Effector memory CD4-positive, alpha-beta T cell (primary cell): Measurements from ENCODE around the gene FUT2.
A peak's percentile ranks its signal among the peaks of the same experiment; 100 is the strongest.

Experiments
- DNase-seq, 3 donors: peaks; one replicate each; pipeline ENCODE4 v3.0.0-alpha.2; 2020
- H3K27ac ChIP-seq: 2 replicates; pipeline ENCODE4 v1.7.0; 2013; ENCODE audit warnings: mild to moderate bottlenecking, low read length, moderate library complexity; ENCODE audit not compliant: insufficient read depth, poor library complexity, severe bottlenecking
- H3K27me3 ChIP-seq: replicated peaks from 2 replicates; pipeline ENCODE4 v1.7.0; 2013; ENCODE audit warnings: mild to moderate bottlenecking, low read length; ENCODE audit not compliant: insufficient read depth, control insufficient read depth, poor library complexity, severe bottlenecking
- H3K36me3 ChIP-seq: 2 replicates; pipeline ENCODE4 v1.7.0; 2013; ENCODE audit warnings: mild to moderate bottlenecking, low read length, moderate library complexity; ENCODE audit not compliant: control insufficient read depth, insufficient read depth
- H3K4me1 ChIP-seq: 2 replicates; pipeline ENCODE4 v1.7.0; 2013; ENCODE audit warnings: low read length, mild to moderate bottlenecking; ENCODE audit not compliant: control insufficient read depth, insufficient read depth, poor library complexity, severe bottlenecking
- H3K4me3 ChIP-seq: 2 replicates; pipeline ENCODE4 v1.7.0; 2013; ENCODE audit warnings: low read length, low read depth, mild to moderate bottlenecking; ENCODE audit not compliant: insufficient read depth, poor library complexity, severe bottlenecking
- H3K9me3 ChIP-seq: 2 replicates; pipeline ENCODE4 v1.7.0; 2013; ENCODE audit warnings: mild to moderate bottlenecking, low read length, moderate library complexity; ENCODE audit not compliant: control insufficient read depth

Gene FUT2

DNA sequence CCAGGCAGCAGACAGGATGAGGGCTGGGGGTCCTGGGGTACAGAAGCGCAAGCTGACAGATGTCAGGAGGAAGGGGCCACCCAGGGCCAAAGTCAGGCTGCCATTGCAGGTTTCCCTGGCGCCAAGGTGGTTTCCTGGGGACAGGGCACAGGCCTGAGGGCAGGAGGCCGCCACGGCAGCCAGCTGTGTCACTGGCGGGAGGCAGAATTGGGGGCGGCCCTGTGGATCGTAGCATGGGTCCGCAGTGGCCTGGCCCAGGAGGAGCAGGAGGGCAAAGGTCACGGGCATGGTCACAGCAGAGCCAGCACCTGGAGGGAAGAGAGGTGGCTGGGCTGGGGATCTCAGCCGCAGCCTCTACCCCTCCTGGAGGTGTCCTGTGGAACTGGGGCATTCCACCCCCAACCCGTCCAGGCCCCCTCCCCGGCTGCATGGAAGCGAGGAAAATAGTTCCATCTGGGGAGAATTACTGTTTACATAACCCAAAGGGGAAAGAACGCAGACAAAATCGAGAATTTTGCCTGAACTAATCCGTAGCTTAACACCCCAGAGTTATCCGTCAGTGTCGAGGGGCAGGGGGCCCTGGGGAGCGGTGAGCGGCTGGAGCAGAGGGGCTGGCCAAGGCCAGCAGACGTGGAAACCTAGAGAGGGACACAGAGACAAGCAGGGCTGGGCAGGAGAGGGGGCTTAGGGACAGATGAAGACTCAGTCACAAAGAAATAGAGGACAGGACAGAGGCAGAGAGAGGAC lies 24.9 kb upstream of the FUT2 start:
- Histone ChIP-seq H3K4me1 (no peaks in the 10 kb centered on the region), H3K27ac (no peak overlapping the region), H3K36me3 (no peaks in the 10 kb centered on the region), H3K4me3 (no peak overlapping the region), H3K9me3 (no peaks in the 10 kb centered on the region), H3K27me3 (no peaks in the 10 kb centered on the region)
- DNase-seq: no peak

DNA sequence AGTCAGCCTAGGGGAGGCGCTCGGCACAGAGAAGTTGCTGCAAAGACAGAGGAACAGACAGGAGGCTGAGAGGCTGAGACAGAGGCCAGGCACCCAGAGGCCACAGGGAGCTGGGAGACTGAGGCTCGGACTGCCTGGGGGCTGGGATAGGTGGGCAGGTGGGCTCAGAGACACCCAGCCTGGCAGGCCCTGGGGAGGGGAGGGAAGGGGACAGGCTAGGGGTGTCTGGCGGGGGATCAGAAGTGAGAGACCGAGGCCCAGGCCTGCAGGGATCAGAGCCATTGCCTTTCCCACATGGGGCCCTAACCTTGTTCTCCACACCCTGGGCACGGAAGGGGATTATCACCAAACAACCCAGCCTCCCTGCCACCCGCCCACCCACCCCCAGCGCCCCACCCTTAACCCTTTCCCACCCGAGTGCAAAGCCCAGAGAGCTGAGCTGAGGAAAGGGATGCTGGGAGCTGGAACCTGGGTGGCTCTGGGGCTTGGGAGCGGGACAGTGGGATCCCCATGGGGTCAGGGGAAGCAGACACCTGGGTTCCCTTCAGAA lies 24.2 kb upstream of the FUT2 start:
- H3K27me3 ChIP-seq: no peaks in the 10 kb centered on the region
- H3K9me3 ChIP-seq: no peaks in the 10 kb centered on the region
- no peaks in the 10 kb centered on the region for H3K36me3 ChIP-seq
- H3K4me3 ChIP-seq: no peak overlapping the region
- no peaks in the 10 kb centered on the region for H3K4me1 ChIP-seq
- DNase-seq: no peak
- H3K27ac ChIP-seq: no peak overlapping the region

- no peak for DNase-seq
- no peak within 1 kb of the TSS for H3K4me3 ChIP-seq
- H3K27me3 ChIP-seq: no peaks in the 10 kb centered on the region
- no peaks in the 10 kb centered on the region for H3K36me3 ChIP-seq
- H3K27ac ChIP-seq: no peak within 1 kb of the TSS
- H3K4me1 ChIP-seq: no peaks in the 10 kb centered on the region
- H3K9me3 ChIP-seq: no peaks in the 10 kb centered on the region
Observed at GRCh38 chr19:48672994-48673393, 22.8 kb upstream of the FUT2 start, which contains the start of gene NTN5. NTN5 (minus strand) TSS chr19:48673017; CDS start chr19:48670986, 2,031 bp downstream.

DNA sequence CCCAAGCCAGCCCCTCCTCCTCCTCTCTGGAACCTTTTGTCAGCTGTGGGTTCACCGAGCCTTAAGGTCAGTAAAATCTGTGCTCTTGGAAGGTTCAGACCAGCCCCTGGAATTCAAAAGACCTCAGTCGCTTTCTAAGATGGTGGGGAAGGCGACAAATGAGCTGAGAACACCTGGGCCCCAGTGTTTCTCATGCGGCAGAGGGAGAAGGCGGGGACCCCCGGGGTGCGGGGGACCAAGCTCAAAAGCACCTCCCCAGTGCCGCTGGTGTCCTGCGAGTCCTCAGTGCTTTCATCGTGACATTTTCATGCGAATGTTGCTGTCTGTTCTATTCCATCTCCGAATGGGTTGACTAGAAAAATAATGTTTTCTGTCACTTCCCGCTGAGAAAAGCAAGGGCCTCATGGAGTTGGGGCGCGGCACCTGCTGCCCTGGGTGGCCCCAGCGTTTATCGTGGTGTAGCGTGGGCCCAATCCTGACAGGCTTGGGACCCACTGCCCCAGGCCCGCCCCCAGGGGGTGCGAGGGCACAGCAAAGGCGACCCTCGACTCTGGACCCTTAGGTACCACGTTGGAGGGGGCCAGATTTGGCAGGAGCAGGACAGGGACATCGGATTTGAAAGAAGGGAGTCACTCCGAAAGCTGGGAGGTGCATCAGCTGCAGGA lies 22.2 kb upstream of the FUT2 start:
- Histone ChIP-seq H3K36me3 (no peaks in the 10 kb centered on the region), H3K27me3 (no peaks in the 10 kb centered on the region)

DNA sequence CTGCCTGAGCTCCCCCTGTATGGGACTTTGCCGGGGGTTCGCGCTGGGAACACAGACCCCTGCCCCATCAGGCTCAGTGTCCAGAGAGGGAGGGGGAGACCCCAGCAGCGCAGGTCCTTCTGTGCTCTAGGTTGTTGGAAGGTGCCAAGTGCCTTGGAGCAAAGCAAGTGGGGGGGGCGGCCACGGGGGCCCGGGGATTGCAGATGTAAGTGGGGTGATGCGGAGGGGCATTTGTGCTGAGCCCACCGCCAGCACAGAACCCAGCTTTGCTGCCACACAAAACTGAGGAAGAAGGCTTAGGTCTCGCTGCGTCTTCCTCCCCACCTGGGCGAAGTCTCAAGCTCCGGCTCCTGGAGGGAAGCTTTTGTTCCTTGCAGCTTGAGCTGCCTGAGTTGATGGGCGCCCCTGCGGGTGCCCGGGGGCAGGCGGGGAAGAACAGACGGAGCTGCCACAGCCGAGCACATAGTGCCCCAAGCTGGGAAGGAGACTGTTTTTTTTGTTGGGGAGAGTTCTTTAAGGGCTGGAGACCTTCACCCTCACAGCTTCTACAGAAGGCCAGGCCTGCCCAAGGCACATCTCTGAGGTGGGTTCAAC lies 21.5 kb upstream of the FUT2 start:
- Histone ChIP-seq H3K27me3 (no peaks in the 10 kb centered on the region), H3K27ac (no peak overlapping the region), H3K4me3 (no peak overlapping the region), H3K4me1 (no peaks in the 10 kb centered on the region), H3K36me3 (no peaks in the 10 kb centered on the region), H3K9me3 (no peaks in the 10 kb centered on the region)
- no peak for DNase-seq

More for the DNA sequence above, 22.2 kb upstream of the FUT2 start:
- H3K4me1 ChIP-seq: no peaks in the 10 kb centered on the region
- DNase-seq: no peak
- H3K9me3 ChIP-seq: no peaks in the 10 kb centered on the region
- H3K4me3 ChIP-seq: no peak overlapping the region
- no peak overlapping the region for H3K27ac ChIP-seq

- Histone ChIP-seq H3K9me3 (no peaks in the 10 kb centered on the region), H3K27ac (no peak overlapping the region), H3K4me3 (no peak overlapping the region), H3K36me3 (no peaks in the 10 kb centered on the region), H3K4me1 (no peaks in the 10 kb centered on the region), H3K27me3 (no peaks in the 10 kb centered on the region)
- peak; percentile 46 to 56 (median 47) for DNase-seq
Observed at GRCh38 chr19:48674921-48675824, 20.6 kb upstream of the FUT2 start.

DNA sequence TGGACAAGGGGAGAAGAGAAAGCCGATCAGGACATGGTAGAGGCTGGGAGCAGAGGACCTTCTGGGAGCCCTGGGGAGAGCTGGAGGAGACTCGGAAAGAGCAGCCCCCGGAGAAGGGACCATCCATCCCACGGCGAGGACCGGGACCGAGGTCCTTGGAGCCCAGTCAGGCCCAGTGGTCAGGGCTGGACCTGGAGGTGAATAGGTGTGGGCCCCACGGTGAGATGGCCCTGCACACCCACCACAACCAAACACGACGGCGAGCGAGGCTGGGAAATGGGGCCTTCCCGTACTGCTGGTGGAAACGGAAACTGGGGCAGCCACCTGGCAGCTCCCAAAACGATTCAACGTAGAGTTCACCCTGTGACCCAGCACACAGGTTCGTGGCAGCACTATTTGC lies 19.3 kb upstream of the FUT2 start:
- no peaks in the 10 kb centered on the region for H3K4me1 ChIP-seq
- no peak overlapping the region for H3K27ac ChIP-seq
- no peak for DNase-seq
- H3K36me3 ChIP-seq: no peaks in the 10 kb centered on the region
- H3K9me3 ChIP-seq: no peaks in the 10 kb centered on the region
- no peak overlapping the region for H3K4me3 ChIP-seq
- H3K27me3 ChIP-seq: no peaks in the 10 kb centered on the region

DNA sequence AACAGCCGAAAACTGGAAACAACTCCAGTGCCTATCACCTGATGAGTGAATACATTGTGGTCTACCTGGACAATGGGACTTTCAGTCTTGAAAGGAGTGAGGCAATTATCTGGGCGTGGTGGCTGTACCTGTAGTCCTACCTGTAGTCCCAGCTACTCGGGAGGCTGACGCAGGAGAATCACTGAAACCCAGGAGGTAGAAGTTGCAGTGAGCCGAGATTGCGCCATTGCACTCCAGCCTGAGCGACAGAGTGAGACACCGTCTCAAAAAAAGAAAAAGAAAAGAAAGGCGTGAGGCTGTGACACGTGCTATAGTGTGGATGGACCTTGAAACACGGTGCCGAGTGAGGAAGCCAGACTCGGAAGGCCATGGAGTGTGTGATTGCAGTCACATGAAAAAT lies 18.9 kb upstream of the FUT2 start:
- H3K4me1 ChIP-seq: no peaks in the 10 kb centered on the region
- no peaks in the 10 kb centered on the region for H3K36me3 ChIP-seq
- no peak overlapping the region for H3K4me3 ChIP-seq
- no peak for DNase-seq
- no peak overlapping the region for H3K27ac ChIP-seq
- H3K9me3 ChIP-seq: no peaks in the 10 kb centered on the region
- no peaks in the 10 kb centered on the region for H3K27me3 ChIP-seq

- H3K36me3 ChIP-seq: no peaks in the 10 kb centered on the region
- H3K4me3 ChIP-seq: no peak overlapping the region
- no peak for DNase-seq
- H3K4me1 ChIP-seq: no peaks in the 10 kb centered on the region
- H3K9me3 ChIP-seq: no peaks in the 10 kb centered on the region
- H3K27me3 ChIP-seq: no peaks in the 10 kb centered on the region
- no peak overlapping the region for H3K27ac ChIP-seq
Observed at GRCh38 chr19:48678201-48678600, 17.6 kb upstream of the FUT2 start.
